Esophagus muscularis mucosa (tissue), 4 donors: ENCODE measurements around the gene MGST2.

ENCODE experiments used
- CTCF ChIP-seq, 3 experiments: fragments of 200-600 bp in 2 of 3; fragments of 450-650 bp in 1 of 3; sonication (generic) in 2 of 3; IDR thresholded peaks; one replicate each; pipeline ENCODE4 v1.5.1; 2017 to 2019; ENCODE audit warnings: antibody characterized with exemption in 3 of 3, mild to moderate bottlenecking in 2 of 3, moderate library complexity in 1 of 3
- EP300 ChIP-seq: sonication (generic); formaldehyde crosslinking; IDR thresholded peaks from one replicate; pipeline ENCODE4 v1.6.1; 2017; ENCODE audit warnings: antibody characterized with exemption
- POLR2A ChIP-seq: fragments of 450-650 bp; IDR thresholded peaks from one replicate; pipeline ENCODE4 v1.6.1; 2017; ENCODE audit warnings: antibody characterized with exemption, moderate library complexity, mild to moderate bottlenecking, low read depth
- POLR2AphosphoS5 ChIP-seq, 2 donors: sonication (generic); formaldehyde crosslinking; IDR thresholded peaks; one replicate each; pipeline ENCODE4 v1.6.1; 2017; ENCODE audit warnings: antibody characterized with exemption in 2 of 2

DNA sequence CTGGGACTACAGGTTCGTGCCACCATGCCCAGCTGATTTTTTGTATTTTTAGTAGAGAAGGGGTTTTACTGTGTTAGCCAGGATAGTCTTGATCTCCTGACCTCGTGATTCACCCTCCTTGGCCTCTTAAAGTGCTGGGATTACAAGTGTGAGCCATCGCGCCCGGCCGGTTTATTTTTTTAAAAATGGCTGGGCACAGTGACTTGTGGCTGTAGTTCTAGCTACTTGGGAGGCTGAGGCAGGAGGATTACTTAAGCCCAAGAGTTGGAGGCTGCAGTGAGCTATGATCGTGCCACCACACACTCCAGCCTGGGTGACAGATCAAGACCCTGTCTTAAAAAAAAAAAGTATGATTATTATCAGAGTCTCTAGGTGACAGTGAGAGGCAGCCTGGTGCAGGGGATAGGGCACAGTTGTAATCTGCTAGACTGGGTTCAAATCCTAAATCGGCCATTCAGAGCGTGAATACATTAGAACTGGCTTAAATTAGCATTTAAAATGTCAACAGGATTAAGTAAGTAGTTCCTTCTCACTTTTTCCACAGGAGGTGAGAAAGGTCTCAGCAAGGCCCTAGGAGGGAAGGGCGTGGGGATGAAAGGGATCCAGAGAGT is 435 bp upstream of the MGST2 start:
- TF ChIP-seq CTCF (IDR thresholded peaks at IDR 0.05) (no peak), POLR2A (no peak), POLR2AphosphoS5 (IDR thresholded peaks at IDR 0.05) (no peak), EP300 (no peak)
